T-helper 1 cell treated with Interleukin-12 subunit alpha and Interleukin-12 subunit beta and Interleukin-4 antibody, amounts not matched to agents 30 μg/mL and 1 μg/mL, for 36 hours (primary cell): ENCODE data around the gene IRF3.
"Not testable (repeated sequence)": the region's sequence is repeated elsewhere in the genome, so short reads cannot be mapped to it uniquely, and the experiment has no call there.

Experiments used
- H3K27ac Mint-ChIP-seq: one replicate; pipeline ENCODE4 v1.8.0; 2021; ENCODE audit warnings: mild to moderate bottlenecking, mixed read lengths
- H3K27me3 Mint-ChIP-seq: one replicate; pipeline ENCODE4 v1.8.0; 2021; ENCODE audit warnings: low read depth, mixed read lengths
- H3K36me3 Mint-ChIP-seq: one replicate; pipeline ENCODE4 v1.8.0; 2021; ENCODE audit warnings: low read depth, mixed read lengths
- H3K4me1 Mint-ChIP-seq: one replicate; pipeline ENCODE4 v1.8.0; 2021; ENCODE audit warnings: low read depth, mixed read lengths
- H3K4me3 Mint-ChIP-seq: one replicate; pipeline ENCODE4 v1.8.0; 2021; ENCODE audit warnings: mild to moderate bottlenecking, moderate library complexity, mixed read lengths
- H3K9me3 Mint-ChIP-seq: one replicate; pipeline ENCODE4 v1.8.0; 2021; ENCODE audit warnings: mixed read lengths

Gene IRF3

GRCh38 chr19:49635530-49636232 lies 30.0 kb downstream of the IRF3 start:
- Mint-ChIP-seq H3K36me3 (peaks cover 2% of the 10 kb centered on the region), H3K4me3 (no peak overlapping the region), H3K27ac (no peak overlapping the region), H3K4me1 (peaks cover 20% of the 10 kb centered on the region), H3K27me3 (no peaks in the 10 kb centered on the region), H3K9me3 (no peaks in the 10 kb centered on the region)

- H3K9me3 Mint-ChIP-seq, H3K36me3 Mint-ChIP-seq, H3K27me3 Mint-ChIP-seq, H3K4me1 Mint-ChIP-seq, H3K4me3 Mint-ChIP-seq, H3K27ac Mint-ChIP-seq: not testable (repeated sequence)
Observed at GRCh38 chr19:49633273-49633672, 32.4 kb downstream of the IRF3 start.

- no peaks in the 10 kb centered on the region for H3K9me3 Mint-ChIP-seq
- peaks cover 7% of the 10 kb centered on the region for H3K36me3 Mint-ChIP-seq
- no peaks in the 10 kb centered on the region for H3K27me3 Mint-ChIP-seq
- H3K4me1 Mint-ChIP-seq: peaks cover 3% of the 10 kb centered on the region
- no peak overlapping the region for H3K4me3 Mint-ChIP-seq
- H3K27ac Mint-ChIP-seq: no peak overlapping the region
Observed at GRCh38 chr19:49632576-49632975, 33.1 kb downstream of the IRF3 start.

- Mint-ChIP-seq H3K36me3 (peaks cover 8% of the 10 kb centered on the region), H3K27me3 (no peaks in the 10 kb centered on the region), H3K4me1 (peaks cover 3% of the 10 kb centered on the region), H3K4me3 (no peak overlapping the region), H3K9me3 (no peaks in the 10 kb centered on the region), H3K27ac (no peak overlapping the region)
Observed at GRCh38 chr19:49631610-49632192, 34.0 kb downstream of the IRF3 start.

GRCh38 chr19:49631014-49631588 lies 34.6 kb downstream of the IRF3 start:
- no peak overlapping the region for H3K27ac Mint-ChIP-seq
- H3K9me3 Mint-ChIP-seq: no peaks in the 10 kb centered on the region
- peaks cover 3% of the 10 kb centered on the region for H3K4me1 Mint-ChIP-seq
- H3K4me3 Mint-ChIP-seq: no peak overlapping the region
- H3K27me3 Mint-ChIP-seq: no peaks in the 10 kb centered on the region
- peaks cover 8% of the 10 kb centered on the region for H3K36me3 Mint-ChIP-seq

GRCh38 chr19:49629659-49630058 lies 36.0 kb downstream of the IRF3 start:
- Mint-ChIP-seq H3K9me3 (no peaks in the 10 kb centered on the region), H3K36me3 (peaks cover 6% of the 10 kb centered on the region), H3K4me3 (no peak overlapping the region), H3K27ac (no peak overlapping the region), H3K4me1 (no peaks in the 10 kb centered on the region), H3K27me3 (no peaks in the 10 kb centered on the region)

GRCh38 chr19:49626226-49626625 lies 39.4 kb downstream of the IRF3 start:
- Mint-ChIP-seq H3K36me3 (peaks cover 22% of the 10 kb centered on the region), H3K27ac (no peak overlapping the region), H3K4me3 (no peak overlapping the region), H3K9me3 (no peaks in the 10 kb centered on the region), H3K27me3 (no peaks in the 10 kb centered on the region), H3K4me1 (no peaks in the 10 kb centered on the region)

- Mint-ChIP-seq H3K27me3 (no peaks in the 10 kb centered on the region), H3K4me3 (no peak overlapping the region), H3K9me3 (no peaks in the 10 kb centered on the region), H3K4me1 (no peaks in the 10 kb centered on the region), H3K27ac (no peak overlapping the region), H3K36me3 (peaks cover 22% of the 10 kb centered on the region)
Observed at GRCh38 chr19:49624967-49625910, 40.4 kb downstream of the IRF3 start.

- H3K4me1 Mint-ChIP-seq: not testable (repeated sequence)
Observed at GRCh38 chr19:49617860-49618259, 47.8 kb downstream of the IRF3 start.

GRCh38 chr19:49616945-49617344 lies 48.7 kb downstream of the IRF3 start:
- Mint-ChIP-seq H3K27ac (no peak overlapping the region), H3K27me3 (no peaks in the 10 kb centered on the region), H3K36me3 (peaks cover 41% of the 10 kb centered on the region), H3K4me3 (no peak overlapping the region), H3K9me3 (no peaks in the 10 kb centered on the region), H3K4me1 (peaks cover 9% of the 10 kb centered on the region)

More at GRCh38 chr19:49617860-49618259, 47.8 kb downstream of the IRF3 start:
- H3K9me3 Mint-ChIP-seq, H3K27ac Mint-ChIP-seq, H3K4me3 Mint-ChIP-seq, H3K27me3 Mint-ChIP-seq: not testable (repeated sequence)
- peaks cover 41% of the 10 kb centered on the region for H3K36me3 Mint-ChIP-seq

- Mint-ChIP-seq H3K27me3 (no peaks in the 10 kb centered on the region), H3K4me3 (no peak overlapping the region), H3K27ac (no peak overlapping the region), H3K9me3 (no peaks in the 10 kb centered on the region), H3K36me3 (peaks cover 40% of the 10 kb centered on the region), H3K4me1 (peaks cover 9% of the 10 kb centered on the region)
Observed at GRCh38 chr19:49616532-49616931, 49.1 kb downstream of the IRF3 start.

GRCh38 chr19:49615861-49616260 lies 49.8 kb downstream of the IRF3 start:
- peaks cover 38% of the 10 kb centered on the region for H3K36me3 Mint-ChIP-seq
- no peak overlapping the region for H3K4me3 Mint-ChIP-seq
- H3K27ac Mint-ChIP-seq: no peak overlapping the region
- H3K9me3 Mint-ChIP-seq: no peaks in the 10 kb centered on the region
- H3K4me1 Mint-ChIP-seq: peaks cover 9% of the 10 kb centered on the region
- H3K27me3 Mint-ChIP-seq: no peaks in the 10 kb centered on the region

- peaks cover 9% of the 10 kb centered on the region for H3K4me1 Mint-ChIP-seq
- no peaks in the 10 kb centered on the region for H3K9me3 Mint-ChIP-seq
- H3K4me3 Mint-ChIP-seq: no peak overlapping the region
- H3K27ac Mint-ChIP-seq: peak overlapping the region; percentile 67
- no peaks in the 10 kb centered on the region for H3K27me3 Mint-ChIP-seq
- peaks cover 38% of the 10 kb centered on the region for H3K36me3 Mint-ChIP-seq
Observed at GRCh38 chr19:49614096-49614833, 51.4 kb downstream of the IRF3 start.

- Mint-ChIP-seq H3K9me3 (no peaks in the 10 kb centered on the region), H3K27me3 (no peaks in the 10 kb centered on the region), H3K4me1 (peaks cover 9% of the 10 kb centered on the region), H3K4me3 (no peak overlapping the region), H3K36me3 (peaks cover 34% of the 10 kb centered on the region), H3K27ac (no peak overlapping the region)
Observed at GRCh38 chr19:49613374-49613773, 52.3 kb downstream of the IRF3 start.
